CD14-positive monocyte (primary cell): ENCODE measurements around the gene PRDX5. TPM values are rescaled to one million over a fixed set of nuclear protein-coding genes. Genes with fewer than 3 reads are reported as not detected.

Experiments
- DNase-seq, 3 donors: peaks; one replicate each; pipeline ENCODE4 v3.0.0-alpha.2; 2011 to 2022
- H2AFZ ChIP-seq: 2 replicates; pipeline ENCODE4 v1.6.0; 2012; ENCODE audit warnings: mild to moderate bottlenecking, low read depth, low read length, inconsistent platforms; ENCODE audit not compliant: insufficient read depth, poor library complexity, severe bottlenecking
- H3K27ac ChIP-seq, 2 donors: 1 replicate in 1 of 2; 2 replicates in 1 of 2; pipeline ENCODE4 v1.5.1; 2012 to 2013; ENCODE audit warnings: low read length in 2 of 2, control low read depth in 1 of 2, inconsistent platforms in 1 of 2, low read depth in 1 of 2, mild to moderate bottlenecking in 1 of 2
- H3K27me3 ChIP-seq, 2 donors: one replicate each; pipeline versions ENCODE4 v1.6.0 to v1.6.1; 2011 to 2013; ENCODE audit warnings: low read length in 2 of 2; ENCODE audit not compliant: control insufficient read depth in 2 of 2, insufficient read depth in 2 of 2
- H3K36me3 ChIP-seq, 2 donors: replicated peaks in 1 of 2; 1 replicate in 1 of 2; 2 replicates in 1 of 2; pipeline versions ENCODE4 v1.5.1 to v1.6.1; 2012 to 2013; ENCODE audit warnings: low read length in 2 of 2, control low read depth in 1 of 2, inconsistent platforms in 1 of 2, mild to moderate bottlenecking in 1 of 2; ENCODE audit not compliant: insufficient read depth in 2 of 2, control insufficient read depth in 1 of 2
- H3K4me1 ChIP-seq, 2 donors: 1 replicate in 1 of 2; 2 replicates in 1 of 2; pipeline versions ENCODE4 v1.5.1 to v1.6.1; 2012 to 2013; ENCODE audit warnings: low read length in 2 of 2, control low read depth in 1 of 2, inconsistent platforms in 1 of 2, mild to moderate bottlenecking in 1 of 2, moderate library complexity in 1 of 2; ENCODE audit not compliant: insufficient read depth in 2 of 2, control insufficient read depth in 1 of 2
- H3K4me2 ChIP-seq: replicated peaks from 2 replicates; pipeline ENCODE3; 2012; ENCODE audit warnings: low read length, moderate library complexity, mild to moderate bottlenecking; ENCODE audit not compliant: poor library complexity, severe bottlenecking; ENCODE audit errors: extremely low read depth
- H3K4me3 ChIP-seq, 3 experiments: fragments of 200-600 bp in 1 of 3; sonication (generic) in 1 of 3; replicated peaks in 1 of 3; 1 replicate in 2 of 3; 2 replicates in 1 of 3; pipeline ENCODE4 v1.5.1; 2011 to 2013; ENCODE audit warnings: low read length in 3 of 3, mild to moderate bottlenecking in 3 of 3, control low read depth in 2 of 3, low read depth in 2 of 3, inconsistent platforms in 1 of 3, moderate library complexity in 1 of 3
- H3K79me2 ChIP-seq: 2 replicates; pipeline ENCODE4 v1.6.0; 2012; ENCODE audit warnings: mild to moderate bottlenecking, control low read depth, inconsistent platforms, low read length, moderate library complexity; ENCODE audit not compliant: insufficient read depth
- H3K9ac ChIP-seq: 2 replicates; pipeline ENCODE4 v1.6.0; 2017; ENCODE audit warnings: low read length, mild to moderate bottlenecking; ENCODE audit not compliant: insufficient read depth, poor library complexity, severe bottlenecking
- H3K9me3 ChIP-seq, 2 donors: replicated peaks in 1 of 2; 1 replicate in 1 of 2; 2 replicates in 1 of 2; pipeline versions ENCODE4 v1.5.1 to v1.6.1; 2012 to 2013; ENCODE audit warnings: low read length in 2 of 2, control low read depth in 1 of 2; ENCODE audit not compliant: control insufficient read depth in 1 of 2, insufficient read depth in 1 of 2
- H4K20me1 ChIP-seq: 2 replicates; pipeline ENCODE4 v1.6.0; 2012; ENCODE audit warnings: mild to moderate bottlenecking, low read length, control low read depth, moderate library complexity; ENCODE audit not compliant: insufficient read depth
- H3K27ac Mint-ChIP-seq, 7 donors: one replicate each; pipeline ENCODE4 v1.8.0; 2020; ENCODE audit warnings: mild to moderate bottlenecking in 7 of 7, mixed read lengths in 7 of 7, moderate library complexity in 6 of 7, inconsistent platforms in 2 of 7
- H3K27me3 Mint-ChIP-seq, 3 donors: one replicate each; pipeline ENCODE4 v1.8.0; 2021 to 2022; ENCODE audit warnings: low read depth in 3 of 3, mild to moderate bottlenecking in 3 of 3, mixed read lengths in 3 of 3, moderate library complexity in 3 of 3, inconsistent platforms in 1 of 3
- H3K36me3 Mint-ChIP-seq, 2 donors: one replicate each; pipeline ENCODE4 v1.8.0; 2020; ENCODE audit warnings: mixed read lengths in 2 of 2, inconsistent platforms in 1 of 2, mild to moderate bottlenecking in 1 of 2
- H3K4me1 Mint-ChIP-seq: one replicate; pipeline ENCODE4 v1.8.0; 2020; ENCODE audit warnings: mild to moderate bottlenecking, mixed read lengths
- H3K4me3 Mint-ChIP-seq, 2 donors: one replicate each; pipeline ENCODE4 v1.8.0; 2020; ENCODE audit warnings: mild to moderate bottlenecking in 2 of 2, mixed read lengths in 2 of 2, moderate library complexity in 1 of 2
- H3K9me3 Mint-ChIP-seq, 7 donors: one replicate each; pipeline ENCODE4 v1.8.0; 2020 to 2022; ENCODE audit warnings: mixed read lengths in 7 of 7, mild to moderate bottlenecking in 6 of 7, moderate library complexity in 6 of 7, inconsistent platforms in 2 of 7
- CTCF ChIP-seq: fragments of 200-600 bp; IDR thresholded peaks from one replicate; pipeline ENCODE4 v1.8.0; 2022; ENCODE audit warnings: antibody characterized with exemption, mild to moderate bottlenecking
- WGBS: methylation state at CpG from one replicate; pipeline ENCODE4 v1.1.5; 2013; ENCODE audit warnings: missing lambda C conversion rate; ENCODE audit not compliant: insufficient coverage; 5-methylcytosine and 5-hydroxymethylcytosine counted together
- intact Hi-C, 2 donors: fragments of 100-400 bp; cut with micrococcal nuclease; formaldehyde crosslinking; loops; one replicate each; pipeline versions ENCODE4 v1.15.0 to v1.15.1; 2023
- polyA plus RNA-seq, 3 donors: library from polyadenylated mRNA; depleted of rRNA in 1 of 3; unstranded in 2 of 3; stranded (reverse) in 1 of 3; fragments of 300-500 nt in 2 of 3; fragments of >200 nt in 1 of 3; fragmentation: Illumina TruSeq in 2 of 3; gene quantifications; 1 replicate in 2 of 3; 2 replicates in 1 of 3; pipeline ENCODE4 v1.2.3, GENCODE V29; 2012 to 2021
- small RNA-seq: library from RNA; depleted of rRNA; stranded (forward); fragments of <200 nt; gene quantifications from one replicate; pipeline ENCODE3, GENCODE V24; 2012; ENCODE audit warnings: low read depth; ENCODE audit not compliant: insufficient read length

Gene PRDX5
- polyA plus RNA-seq, 3 donors = 136 to 318 (median 286) TPM

- TF ChIP-seq CTCF = no peak
- Histone ChIP-seq H3K9ac (no peak overlapping the region), H3K4me1 (peaks cover 10 to 12% of the 10 kb centered on the region in 2 donors), H3K4me2 (no peak overlapping the region), H3K36me3 (peaks cover 51 to 76% of the 10 kb centered on the region in 2 donors), H3K79me2 (peaks cover 14% of the 10 kb centered on the region), H3K27me3 (no peaks in the 10 kb centered on the region), H3K27ac (no peak overlapping the region), H3K9me3 (no peaks in the 10 kb centered on the region), H4K20me1 (peaks cover 65% of the 10 kb centered on the region), H2AFZ (no peak overlapping the region), H3K4me3 (no peak overlapping the region)
- Mint-ChIP-seq H3K9me3 (peaks cover 0 to 5% (median 3%) of the 10 kb centered on the region in 7 donors), H3K36me3 (peaks cover 52 to 72% of the 10 kb centered on the region in 2 donors), H3K27ac (peak overlapping the region in 2 of 7 donors; percentile 46 to 57), H3K4me1 (peaks cover 12% of the 10 kb centered on the region), H3K27me3 (peaks cover 0 to 3% (median 0%) of the 10 kb centered on the region in 3 donors), H3K4me3 (no peak overlapping the region)
- 97% methylated on average over 70 of the region's 82 CpGs for WGBS
- intact Hi-C loops = no loop called here
- no peak for DNase-seq
Observed at GRCh38 chr11:64369440-64370421, 51.8 kb downstream of the PRDX5 start.

- WGBS = 88% methylated on average over 4 of the region's 22 CpGs
- no peaks in the 10 kb centered on the region for H3K27me3 ChIP-seq
- peaks cover 38 to 57% of the 10 kb centered on the region in 2 donors for H3K36me3 Mint-ChIP-seq
- H3K4me3 ChIP-seq = no peak overlapping the region
- peaks cover 10 to 12% of the 10 kb centered on the region in 2 donors for H3K4me1 ChIP-seq
- H3K4me1 Mint-ChIP-seq = peaks cover 12% of the 10 kb centered on the region
- no peak overlapping the region for H3K9ac ChIP-seq
- H3K4me3 Mint-ChIP-seq = no peak overlapping the region
- intact Hi-C loops = no loop called here
- H3K79me2 ChIP-seq = peaks cover 5% of the 10 kb centered on the region
- TF ChIP-seq CTCF = no peak
- no peak for DNase-seq
- H4K20me1 ChIP-seq = peaks cover 51% of the 10 kb centered on the region
- H3K9me3 Mint-ChIP-seq = peaks cover 0 to 5% (median 3%) of the 10 kb centered on the region in 7 donors
- H3K27ac Mint-ChIP-seq = no peak overlapping the region
- peak overlapping the region in 1 of 2 donors; percentile 55 for H3K27ac ChIP-seq
- no peak overlapping the region for H2AFZ ChIP-seq
- H3K27me3 Mint-ChIP-seq = peaks cover 0 to 3% (median 0%) of the 10 kb centered on the region in 3 donors
- peaks cover 37 to 62% of the 10 kb centered on the region in 2 donors for H3K36me3 ChIP-seq
- no peaks in the 10 kb centered on the region for H3K9me3 ChIP-seq
- H3K4me2 ChIP-seq = no peak overlapping the region
Observed at GRCh38 chr11:64371201-64371600, 53.3 kb downstream of the PRDX5 start.

Small RNAs within 50 kb of the gene (small RNA-seq; reads per million reads assigned to genes)
- gene MIR1237 = 1.9 reads per million
- gene MIR7155 = not detected
- gene RF00019 = not detected

Other genes starting within 250 kb of the PRDX5 start
- gene MACROD1, start 152.0 kb upstream of the PRDX5 start, polyA plus RNA-seq = 1 to 10 TPM; 1.5 to 2.4 (median 2.2) TPM
- gene STIP1, start 131.9 kb upstream of the PRDX5 start, polyA plus RNA-seq = 10 to 100 TPM; 44.5 to 52.0 (median 51.1) TPM
- gene FERMT3, start 111.4 kb upstream of the PRDX5 start, polyA plus RNA-seq = 100 to 1,000 TPM; 289 to 421 (median 310) TPM
- 10 to 100 TPM; 24.8 to 34.6 (median 31.6) TPM for gene TRPT1, start 91.9 kb upstream of the PRDX5 start, polyA plus RNA-seq
- gene NUDT22, start 91.8 kb upstream of the PRDX5 start, polyA plus RNA-seq = 10 to 100 TPM; 47.9 to 86.1 (median 56.1) TPM
- gene DNAJC4, start 87.6 kb upstream of the PRDX5 start, polyA plus RNA-seq = 10 to 100 TPM; 25.5 to 78.9 (median 32.5) TPM
- gene VEGFB, start 83.5 kb upstream of the PRDX5 start, polyA plus RNA-seq = 1 to 10 TPM in 1 of 3 donors, under 1 TPM in 1, not detected in 1; 0.40 to 5.6 TPM
- gene FKBP2, start 77.0 kb upstream of the PRDX5 start, polyA plus RNA-seq = 10 to 100 TPM; 38.9 to 80.7 (median 71.1) TPM
- gene PPP1R14B, start 71.2 kb upstream of the PRDX5 start, polyA plus RNA-seq = 10 to 100 TPM; 11.7 to 40.7 (median 34.2) TPM
- gene PLCB3, start 66.6 kb upstream of the PRDX5 start, polyA plus RNA-seq = 10 to 100 TPM in 1 of 3 donors, 1 to 10 TPM in 2; 1.1 to 17.8 (median 1.4) TPM
- gene BAD, start 33.5 kb upstream of the PRDX5 start, polyA plus RNA-seq = 10 to 100 TPM; 21.1 to 63.2 (median 48.7) TPM
- gene GPR137, start 32.3 kb upstream of the PRDX5 start, polyA plus RNA-seq = 10 to 100 TPM in 1 of 3 donors, 1 to 10 TPM in 2; 7.8 to 21.0 (median 9.3) TPM
- not detected for gene KCNK4, start 26.8 kb upstream of the PRDX5 start, polyA plus RNA-seq
- not detected for gene CATSPERZ, start 17.8 kb upstream of the PRDX5 start, polyA plus RNA-seq
- gene ESRRA, start 12.6 kb upstream of the PRDX5 start, polyA plus RNA-seq = 10 to 100 TPM; 15.3 to 45.7 (median 18.3) TPM
- 100 to 1,000 TPM; 162 to 298 (median 254) TPM for gene TRMT112, start 562 bp upstream of the PRDX5 start, polyA plus RNA-seq
- 100 to 1,000 TPM in 1 of 3 donors, 10 to 100 TPM in 1, 1 to 10 TPM in 1; 8.2 to 215 (median 18.9) TPM for gene CCDC88B, start 22.1 kb downstream of the PRDX5 start, polyA plus RNA-seq
- 100 to 1,000 TPM in 1 of 3 donors, 10 to 100 TPM in 2; 16.2 to 110 (median 24.5) TPM for gene RPS6KA4, start 41.0 kb downstream of the PRDX5 start, polyA plus RNA-seq
- gene SLC22A11, start 237.8 kb downstream of the PRDX5 start, polyA plus RNA-seq = not detected